Endodermal cell (in vitro differentiated cells): ENCODE results near the gene NAE1. TPM values are rescaled to one million over a fixed set of nuclear protein-coding genes. Genes with fewer than 3 reads are reported as not detected.

Experiments
- DNase-seq: peaks from one replicate; pipeline ENCODE4 v3.0.0-alpha.2; 2017
- H3K27ac ChIP-seq: 2 replicates; pipeline ENCODE4 v1.5.1; 2013; ENCODE audit warnings: mild to moderate bottlenecking, low read depth, low read length, moderate library complexity
- H3K27me3 ChIP-seq: 2 replicates; pipeline ENCODE4 v1.6.1; 2013; ENCODE audit warnings: mild to moderate bottlenecking, low read length, moderate library complexity; ENCODE audit not compliant: insufficient read depth, control insufficient read depth, poor library complexity, severe bottlenecking
- H3K36me3 ChIP-seq: 2 replicates; pipeline ENCODE4 v1.7.0; 2013; ENCODE audit warnings: mild to moderate bottlenecking, low read length, moderate library complexity; ENCODE audit not compliant: control insufficient read depth, insufficient read depth
- H3K4me1 ChIP-seq: one replicate; pipeline ENCODE4 v1.7.0; 2013; ENCODE audit warnings: low read length; ENCODE audit not compliant: control insufficient read depth, insufficient read depth
- H3K4me3 ChIP-seq: 2 replicates; pipeline ENCODE4 v1.5.1; 2013; ENCODE audit warnings: mild to moderate bottlenecking, low read length, moderate library complexity
- H3K9ac ChIP-seq: 2 replicates; pipeline ENCODE4 v1.6.1; 2013; ENCODE audit warnings: mild to moderate bottlenecking, low read length, moderate library complexity; ENCODE audit not compliant: poor library complexity, severe bottlenecking; ENCODE audit errors: extremely low read depth
- H3K9me3 ChIP-seq: 2 replicates; pipeline ENCODE4 v1.6.1; 2013; ENCODE audit warnings: mild to moderate bottlenecking, low read length, moderate library complexity; ENCODE audit not compliant: control insufficient read depth
- H3K27ac Mint-ChIP-seq: 2 replicates; pipeline ENCODE4 v1.8.0; 2020; ENCODE audit warnings: mixed read lengths
- H3K27me3 Mint-ChIP-seq: 2 replicates; pipeline ENCODE4 v1.8.0; 2021; ENCODE audit warnings: mild to moderate bottlenecking, mixed read lengths; ENCODE audit not compliant: insufficient read depth
- H3K36me3 Mint-ChIP-seq: 2 replicates; pipeline ENCODE4 v1.8.0; 2020; ENCODE audit warnings: low read depth, mixed read lengths
- H3K4me1 Mint-ChIP-seq: 2 replicates; pipeline ENCODE4 v1.8.0; 2020; ENCODE audit warnings: mixed read lengths
- H3K4me3 Mint-ChIP-seq: 2 replicates; pipeline ENCODE4 v1.8.0; 2020; ENCODE audit warnings: mild to moderate bottlenecking, moderate library complexity, mixed read lengths
- H3K9me3 Mint-ChIP-seq: 2 replicates; pipeline ENCODE4 v1.8.0; 2020; ENCODE audit warnings: mild to moderate bottlenecking, mixed read lengths
- WGBS, 2 experiments: methylation state at CpG; one replicate each; pipeline versions ENCODE4 v1.1.5 to v1.1.7; 2013; ENCODE audit warnings: missing lambda C conversion rate in 2 of 2, mixed read lengths in 1 of 2; ENCODE audit not compliant: insufficient coverage in 1 of 2, insufficient read length in 1 of 2; 5-methylcytosine and 5-hydroxymethylcytosine counted together
- long read RNA-seq, 4 experiments: library from polyadenylated mRNA in 2 of 4; library from RNA in 1 of 4; library from capped mRNA in 1 of 4; stranded (forward) in 3 of 4; unstranded in 1 of 4; transcript quantifications; one replicate each; pipeline ENCODE4 v2.0.0, GENCODE V29; 2020 to 2021; ENCODE audit warnings: inconsistent platforms in 1 of 4
- polyA plus RNA-seq, 2 experiments: library from polyadenylated mRNA; stranded (reverse); fragments of 50-300 nt; gene quantifications; one replicate each; pipeline ENCODE4 v1.2.3, GENCODE V29; 2013
- total RNA-seq, 2 donors: library from RNA; stranded (reverse); fragmentation: NEBNext Ultra II Directional in 1 of 2; extraction: Animal tissue kit (Norgen Biotek cat#: 25700) in 1 of 2; gene quantifications; 2 replicates in 1 of 2; 3 replicates in 1 of 2; pipeline ENCODE4 v1.2.1, GENCODE V29; 2021
- TF ChIP-seq, protein P1 (sequence below): fragments of 200-600 bp; sonication (generic); conservative IDR thresholded peaks from 2 replicates; pipeline ENCODE4 v1.5.0; 2021; ENCODE audit warnings: antibody characterized with exemption, mild to moderate bottlenecking

Gene NAE1
- total RNA-seq: 100 to 1,000 TPM; 129 to 166 TPM
- 141 TPM for polyA plus RNA-seq (2013, experiment 1 of 2)
- 140 TPM for polyA plus RNA-seq (2013, experiment 2 of 2)
- long read RNA-seq, experiment 1, transcript NAE1-201 (20 exons, 1,837 nt): major isoform, 20 of 66 reads
- long read RNA-seq, experiment 1, partial matches to known transcripts: 9 of 66 reads
- long read RNA-seq, experiment 1, other reads (novel, unspliced or antisense): 32 of 66 reads
- long read RNA-seq, experiment 2, transcript NAE1-203 (21 exons, 1,909 nt): minor isoform, 20 of 238 reads
- long read RNA-seq, experiment 2, transcript NAE1-201 (20 exons, 1,837 nt): major isoform, 175 of 238 reads
- long read RNA-seq, experiment 2, partial matches to known transcripts: 13 of 238 reads
- long read RNA-seq, experiment 2, other reads (novel, unspliced or antisense): 28 of 238 reads
- long read RNA-seq, experiment 3, transcript NAE1-203 (21 exons, 1,909 nt): minor isoform, 47 of 602 reads
- long read RNA-seq, experiment 3, transcript NAE1-201 (20 exons, 1,837 nt): major isoform, 477 of 602 reads
- long read RNA-seq, experiment 3, partial matches to known transcripts: 21 of 602 reads
- long read RNA-seq, experiment 3, other reads (novel, unspliced or antisense): 53 of 602 reads
- long read RNA-seq, experiment 4, transcript NAE1-201 (20 exons, 1,837 nt): major isoform, 355 of 509 reads
- long read RNA-seq, experiment 4, transcript NAE1-204 (19 exons, 1,654 nt): minor isoform, 6 of 509 reads
- long read RNA-seq, experiment 4, transcript NAE1-203 (21 exons, 1,909 nt): minor isoform, 14 of 509 reads
- long read RNA-seq, experiment 4, partial matches to known transcripts: 78 of 509 reads
- long read RNA-seq, experiment 4, other reads (novel, unspliced or antisense): 56 of 509 reads

DNA sequence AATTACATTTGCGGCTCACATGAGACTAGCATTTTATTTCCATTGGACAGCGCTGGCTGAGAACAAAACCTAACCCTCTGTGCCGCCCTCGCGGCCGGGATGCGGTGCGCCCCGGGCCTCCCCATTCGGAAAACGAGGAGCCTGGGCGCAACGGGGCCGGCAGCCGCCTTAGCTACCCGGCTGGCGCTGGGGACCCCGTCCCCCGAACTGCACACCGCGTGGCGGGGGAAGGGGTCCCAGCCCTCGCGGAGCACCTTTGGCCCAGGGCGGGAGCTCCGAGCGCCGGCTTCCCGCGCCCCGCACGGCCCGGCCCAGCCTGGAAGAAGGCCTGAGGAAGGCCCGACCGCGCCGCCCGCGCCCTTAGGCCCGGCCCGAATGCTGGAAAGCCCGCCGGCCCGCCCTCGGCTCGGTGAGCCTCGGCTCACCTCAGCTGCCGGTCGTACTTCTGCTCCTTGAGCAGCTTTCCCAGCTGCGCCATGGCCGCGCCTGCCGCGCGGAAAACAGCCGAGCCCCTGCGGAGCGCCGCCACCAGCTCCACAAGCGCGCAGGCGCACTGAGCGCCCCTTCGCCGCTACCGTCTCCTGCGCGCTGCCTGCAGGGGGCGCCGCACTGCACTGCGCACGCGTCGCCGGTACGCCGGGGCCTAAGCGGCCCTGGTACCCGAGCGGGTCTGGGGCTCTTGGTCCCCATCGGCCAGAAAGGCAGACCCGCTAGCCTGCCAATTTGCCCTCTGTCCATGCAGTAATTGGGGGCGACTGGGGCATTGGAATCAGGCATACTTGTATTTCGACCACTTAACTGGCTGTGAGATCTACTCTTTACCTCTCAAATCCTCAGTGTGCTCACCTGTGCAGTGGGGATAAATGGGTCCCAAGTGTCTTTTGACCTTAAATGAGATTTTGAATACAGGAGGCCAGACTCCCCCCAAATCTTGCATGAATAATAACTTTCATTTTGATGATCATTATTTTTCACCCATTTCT, at the start of gene NAE1:
Gene NAE1, minus strand, starts transcription at position 555 of the 983 bp plus-strand sequence. Its CDS starts 77 bp downstream, at position 478.
- no peaks in the 10 kb centered on the region for H3K9me3 ChIP-seq
- TF ChIP-seq, protein P1, sequence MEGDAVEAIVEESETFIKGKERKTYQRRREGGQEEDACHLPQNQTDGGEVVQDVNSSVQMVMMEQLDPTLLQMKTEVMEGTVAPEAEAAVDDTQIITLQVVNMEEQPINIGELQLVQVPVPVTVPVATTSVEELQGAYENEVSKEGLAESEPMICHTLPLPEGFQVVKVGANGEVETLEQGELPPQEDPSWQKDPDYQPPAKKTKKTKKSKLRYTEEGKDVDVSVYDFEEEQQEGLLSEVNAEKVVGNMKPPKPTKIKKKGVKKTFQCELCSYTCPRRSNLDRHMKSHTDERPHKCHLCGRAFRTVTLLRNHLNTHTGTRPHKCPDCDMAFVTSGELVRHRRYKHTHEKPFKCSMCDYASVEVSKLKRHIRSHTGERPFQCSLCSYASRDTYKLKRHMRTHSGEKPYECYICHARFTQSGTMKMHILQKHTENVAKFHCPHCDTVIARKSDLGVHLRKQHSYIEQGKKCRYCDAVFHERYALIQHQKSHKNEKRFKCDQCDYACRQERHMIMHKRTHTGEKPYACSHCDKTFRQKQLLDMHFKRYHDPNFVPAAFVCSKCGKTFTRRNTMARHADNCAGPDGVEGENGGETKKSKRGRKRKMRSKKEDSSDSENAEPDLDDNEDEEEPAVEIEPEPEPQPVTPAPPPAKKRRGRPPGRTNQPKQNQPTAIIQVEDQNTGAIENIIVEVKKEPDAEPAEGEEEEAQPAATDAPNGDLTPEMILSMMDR: peak; percentile 99
- H3K4me1 ChIP-seq: no peaks in the 10 kb centered on the region
- peak; percentile 95 for DNase-seq
- Mint-ChIP-seq H3K27me3 (peaks cover 25% of the 10 kb centered on the region), H3K4me3 (peak within 1 kb of the TSS; percentile 62), H3K36me3 (peaks cover 19% of the 10 kb centered on the region), H3K4me1 (peaks cover 10% of the 10 kb centered on the region), H3K9me3 (no peaks in the 10 kb centered on the region), H3K27ac (no peak within 1 kb of the TSS)
- H3K4me3 ChIP-seq: peak within 1 kb of the TSS; percentile 84
- peak within 1 kb of the TSS; percentile 79 for H3K9ac ChIP-seq
- H3K27ac ChIP-seq: peak within 1 kb of the TSS; percentile 93
- WGBS, 2 experiments: 0% methylated on average over 36 to 84 of the region's 84 CpGs
- H3K27me3 ChIP-seq: peaks cover 6% of the 10 kb centered on the region
- H3K36me3 ChIP-seq: peaks cover 30% of the 10 kb centered on the region

DNA sequence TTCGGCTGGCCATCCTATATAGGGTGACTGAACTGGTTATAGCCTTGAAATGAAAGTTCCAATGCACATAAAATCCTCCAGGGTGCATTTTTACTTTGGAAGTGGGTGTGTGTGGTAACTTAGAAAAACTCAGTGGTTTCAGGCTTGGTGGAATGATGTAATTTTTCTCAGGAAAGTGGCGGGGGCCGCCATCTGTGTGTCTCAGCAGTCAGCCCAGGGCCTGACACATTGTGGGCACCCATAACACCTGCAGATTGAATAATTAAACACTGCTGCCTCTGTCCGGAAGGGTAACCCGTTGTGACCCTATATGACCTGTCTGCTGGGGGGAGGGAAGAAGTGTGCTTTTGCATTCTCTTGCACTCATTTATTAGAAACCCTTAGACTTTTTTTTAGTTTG, 47.3 kb upstream of the NAE1 start:
- H3K9me3 Mint-ChIP-seq: no peaks in the 10 kb centered on the region
- Histone ChIP-seq H3K9me3 (no peaks in the 10 kb centered on the region), H3K36me3 (no peaks in the 10 kb centered on the region), H3K27ac (no peak overlapping the region), H3K27me3 (no peaks in the 10 kb centered on the region), H3K4me1 (no peaks in the 10 kb centered on the region), H3K9ac (no peak overlapping the region), H3K4me3 (no peak overlapping the region)
- TF ChIP-seq, protein P1: no peak
- peaks cover 8% of the 10 kb centered on the region for H3K27me3 Mint-ChIP-seq
- no peak for DNase-seq
- H3K4me3 Mint-ChIP-seq: no peak overlapping the region
- H3K4me1 Mint-ChIP-seq: peaks cover 5% of the 10 kb centered on the region
- H3K36me3 Mint-ChIP-seq: no peaks in the 10 kb centered on the region
- no peak overlapping the region for H3K27ac Mint-ChIP-seq
- 91 to 94% methylated on average over 4 of the region's 5 CpGs for WGBS, 2 experiments
